ENCODE results near the gene DIPK1B. TPM values are rescaled to one million over a fixed set of nuclear protein-coding genes. Genes with fewer than 3 reads are reported as not detected.

Gene DIPK1B
- total RNA-seq (242 and 253 TPM in 2 replicates), polyA plus RNA-seq (441 and 642 TPM in 2 replicates), polyA minus RNA-seq (152 and 193 TPM in 2 replicates), Bru-seq, nascent RNA (percentile 82 among the genes with signal in this experiment), BruChase-seq, experiment 1, labeled RNA remaining after a 6-hour chase (percentile 93 among the genes with signal in this experiment), BruChase-seq, experiment 2, labeled RNA remaining after a 2-hour chase (percentile 92 among the genes with signal in this experiment)
- 200 and 310 TPM in 2 replicates for polyA plus RNA-seq (2011; cell fraction: cytosol; rRNA removed)
- 230 and 265 TPM in 2 replicates for polyA plus RNA-seq (2011; cell fraction: nucleus; rRNA removed)
- 68.8 and 103 TPM in 2 replicates for polyA plus RNA-seq (2012)
- polyA minus RNA-seq (2011; cell fraction: cytosol; rRNA and poly(A)+ RNA removed): not detected
- polyA minus RNA-seq (2011; cell fraction: nucleus; rRNA and poly(A)+ RNA removed): 53.0 and 89.3 TPM in 2 replicates
- long read RNA-seq, transcript FAM69B-201 (3 exons, 2,410 nt): minor isoform, 13 of 1,414 reads
- long read RNA-seq, transcript FAM69B-202 (5 exons, 1,668 nt): major isoform, 1,195 of 1,414 reads
- long read RNA-seq, partial matches to known transcripts: 28 of 1,414 reads
- long read RNA-seq, other reads (novel, unspliced or antisense): 178 of 1,414 reads

GRCh38 chr9:136711751-136712689, at the start of gene DIPK1B:
Gene DIPK1B (plus strand): TSS chr9:136712572. CDS start chr9:136712666, 94 bp downstream.
- peak; percentile 48 for DNase-seq (ENCODE audit: low read depth, low spot score)
- no peaks in the 10 kb centered on the region for H3K27me3 ChIP-seq (ENCODE audit: control insufficient read depth in 2 of 2, insufficient read depth in 2 of 2, low read length in 2 of 2)
- H3K4me2 ChIP-seq (ENCODE audit: insufficient read depth, low read length): peak within 1 kb of the TSS; percentile 78
- FAIRE-seq: peak; percentile 55
- peak within 1 kb of the TSS; percentile 68 to 81 (median 75) for H3K4me3 ChIP-seq (replicated peaks in 1 of 3; ENCODE audit: insufficient read depth in 1 of 3, low read depth in 1 of 3, low read length in 3 of 3)
- ChIA-PET POLR2A (no interaction called here), CTCF (interaction anchor here (1.2 kb wide), 1 partner anchor 15 kb away, joined by 3 read pairs; no protein-coding TSS in a partner anchor)
- peak within 1 kb of the TSS; percentile 96 for H3K27ac ChIP-seq (ENCODE audit: insufficient read depth, low read depth, low read length)
- H3K36me3 ChIP-seq (ENCODE audit: control insufficient read depth in 2 of 2, extremely low read depth in 1 of 2, insufficient read depth in 2 of 2, low read length in 2 of 2): peaks cover 0 to 2% of the 10 kb centered on the region in 2 experiments
- H3K79me2 ChIP-seq (ENCODE audit: control insufficient read depth, insufficient read depth, low read length): peaks cover 34% of the 10 kb centered on the region
- intact Hi-C loops (cut with micrococcal nuclease): loop anchor here (2.0 to 5.0 kb wide), 5 partner anchors 25 to 349 kb away; partner anchors contain the start of genes AGPAT2, DNLZ and SEC16A
- no peaks in the 10 kb centered on the region for H3K9me3 ChIP-seq (replicated peaks; ENCODE audit: control insufficient read depth, insufficient read depth, low read length)
- dilution Hi-C loops (cut with MboI; ENCODE audit: extremely low pct_ligation_motif_present, low sequenced_read_pairs): no loop called here
- H4K20me1 ChIP-seq (replicated peaks; ENCODE audit: control insufficient read depth, extremely low read depth, insufficient read depth, low read length): no peaks in the 10 kb centered on the region
- no peak for TF ChIP-seq JUN (IDR thresholded peaks at IDR 0.05; ENCODE audit: borderline replicate concordance, insufficient read depth, insufficient read length, low read depth)
- no peak for TF ChIP-seq MAX (IDR thresholded peaks at IDR 0.05; ENCODE audit: insufficient read depth, insufficient read length)
- no peak for TF ChIP-seq CTCF (IDR thresholded peaks at IDR 0.05; ENCODE audit: extremely low read depth in 1 of 2, insufficient read depth in 1 of 2, low read depth in 1 of 2, low read length in 2 of 2)
- TF ChIP-seq FOS (IDR thresholded peaks at IDR 0.05; ENCODE audit: borderline replicate concordance, insufficient read depth, low read length): no peak
- TF ChIP-seq POLR2AphosphoS5 (IDR thresholded peaks at IDR 0.05; ENCODE audit: insufficient read depth, low read depth, low read length): no peak
- TF ChIP-seq MYC (IDR thresholded peaks at IDR 0.05; ENCODE audit: low read depth, low read length): no peak
- no peak for TF ChIP-seq POLR2A (IDR thresholded peaks at IDR 0.05; ENCODE audit: low read depth, low read length)
- no peak for TF ChIP-seq EZH2 (IDR thresholded peaks at IDR 0.05; ENCODE audit: borderline replicate concordance, low read depth, low read length, severe bottlenecking)
- TF ChIP-seq GATA2 (IDR thresholded peaks at IDR 0.05; ENCODE audit: insufficient read depth, insufficient read length, low read depth, low read length): no peak
- peak within 1 kb of the TSS; percentile 28 for H2AFZ ChIP-seq (ENCODE audit: low read depth, low read length)
- BruUV-seq (replicated peaks): no TSS peak
- H3K9me1 ChIP-seq (replicated peaks; ENCODE audit: control insufficient read depth, extremely low read depth, insufficient read depth, low read length): no peaks in the 10 kb centered on the region
- H3K4me1 ChIP-seq (ENCODE audit: control insufficient read depth, extremely low read depth, insufficient read depth, low read length): peaks cover 27% of the 10 kb centered on the region
- peak within 1 kb of the TSS; percentile 80 for H3K9ac ChIP-seq (replicated peaks; ENCODE audit: extremely low read depth, insufficient read depth, low read length)
